Right lobe of liver (tissue), 6 donors: ENCODE results near the gene DAP. TPM values are rescaled to one million over a fixed set of nuclear protein-coding genes. Genes with fewer than 3 reads are reported as not detected.

Experiments
- ATAC-seq, 4 donors: fragments of 200-7000 bp; cut with Tn5 transposase; one replicate each; pipeline ENCODE4 v1.9.1; 2020; ENCODE audit warnings: mild to moderate bottlenecking in 4 of 4, moderate library complexity in 4 of 4
- DNase-seq, 3 donors: peaks; one replicate each; pipeline ENCODE4 v3.0.0-alpha.2; 2020
- H3K27ac ChIP-seq, 3 donors: fragments of 200-600 bp; one replicate each; pipeline ENCODE4 v1.8.0; 2022
- H3K27me3 ChIP-seq, 2 donors: fragments of 200-600 bp; one replicate each; pipeline ENCODE4 v1.8.0; 2022
- H3K36me3 ChIP-seq, 4 donors: fragments of 200-600 bp; sonication (generic) in 1 of 4; one replicate each; pipeline versions ENCODE4 v1.5.1 to v1.8.0; 2017 to 2022; ENCODE audit warnings: control low read depth in 1 of 4
- H3K4me1 ChIP-seq, 4 donors: fragments of 200-600 bp; sonication (generic) in 1 of 4; one replicate each; pipeline versions ENCODE4 v1.5.1 to v1.8.0; 2017 to 2022; ENCODE audit warnings: control low read depth in 1 of 4
- H3K4me3 ChIP-seq, 3 donors: fragments of 200-600 bp; one replicate each; pipeline ENCODE4 v1.8.0; 2022
- H3K9me3 ChIP-seq, 4 donors: fragments of 200-600 bp; sonication (generic) in 1 of 4; one replicate each; pipeline versions ENCODE4 v1.5.1 to v1.8.0; 2017 to 2022; ENCODE audit warnings: control low read depth in 1 of 4
- CTCF ChIP-seq, 4 donors: fragments of 200-600 bp in 3 of 4; fragments of 450-650 bp in 1 of 4; IDR thresholded peaks; one replicate each; pipeline versions ENCODE4 v1.5.1 to v1.8.0; 2016 to 2022; ENCODE audit warnings: antibody characterized with exemption in 4 of 4, mild to moderate bottlenecking in 2 of 4
- POLR2A ChIP-seq: fragments of 450-650 bp; IDR thresholded peaks from one replicate; pipeline ENCODE4 v1.6.1; 2017; ENCODE audit warnings: antibody characterized with exemption, mild to moderate bottlenecking
- WGBS: methylation state at CpG from one replicate; pipeline ENCODE4 v1.1.6; 2018; ENCODE audit warnings: low coverage, low lambda C conversion rate; ENCODE audit not compliant: insufficient coverage; ENCODE audit errors: missing lambda C conversion rate; 5-methylcytosine and 5-hydroxymethylcytosine counted together
- intact Hi-C, 2 donors: fragments of 100-400 bp; cut with DNase I; formaldehyde crosslinking; loops; one replicate each; pipeline versions ENCODE4 v1.11.2 to v1.14.1; 2022
- total RNA-seq, 6 experiments: library from RNA; depleted of rRNA in 2 of 6; stranded (reverse); fragments of >200 nt in 2 of 6; fragmentation: NEBNext Ultra II Directional in 3 of 6; extraction: Animal tissue kit (Norgen Biotek cat#: 25700) in 3 of 6; gene quantifications; one replicate each; pipeline versions ENCODE4 v1.1.0 to v1.2.4, GENCODE V29; 2016 to 2023
- donor health status: DM: no; HTN: yes; CAD: no.
- donor health status: DM: no; HTN: no; CAD: no.
- donor health status: DM: no; HTN: no; CAD: no.
- donor health status: DM: no; HTN: yes; CAD: no.
- donor health status: DM: no; HTN: yes; CAD: no.

Gene DAP
- total RNA-seq, 6 experiments from 2014 or later: 97.0 to 126 (median 104) TPM

- WGBS: 70% methylated on average over 2 of the region's 4 CpGs
- Histone ChIP-seq H3K4me1 (no peaks in the 10 kb centered on the region), H3K9me3 (no peaks in the 10 kb centered on the region), H3K4me3 (no peak overlapping the region), H3K27me3 (no peaks in the 10 kb centered on the region), H3K27ac (no peak overlapping the region), H3K36me3 (no peaks in the 10 kb centered on the region)
- intact Hi-C loops: no loop called here
- TF ChIP-seq POLR2A: no peak
- TF ChIP-seq CTCF (IDR thresholded peaks at IDR 0.05): peak in 2 of 4 donors; percentile 27 to 35
- DNase-seq: no peak
- ATAC-seq: peak in 3 of 4 donors; percentile 45 to 61 (median 49)
Observed at GRCh38 chr5:10775646-10776045, 14.6 kb upstream of the DAP start.

- 77% methylated on average over 6 of the region's 7 CpGs for WGBS
- intact Hi-C loops: no loop called here
- no peak for TF ChIP-seq POLR2A
- TF ChIP-seq CTCF (IDR thresholded peaks at IDR 0.05): no peak
- DNase-seq (no peak), ATAC-seq (no peak)
- H3K4me3 ChIP-seq: no peak overlapping the region
- no peaks in the 10 kb centered on the region for H3K27me3 ChIP-seq
- H3K27ac ChIP-seq: no peak overlapping the region
- no peaks in the 10 kb centered on the region for H3K36me3 ChIP-seq
- no peaks in the 10 kb centered on the region for H3K4me1 ChIP-seq
- no peaks in the 10 kb centered on the region for H3K9me3 ChIP-seq
Observed at GRCh38 chr5:10772901-10773585, 12.0 kb upstream of the DAP start.

GRCh38 chr5:10768328-10768899 lies 7.4 kb upstream of the DAP start:
- ATAC-seq: no peak
- WGBS: 37% methylated on average over 3 of the region's 3 CpGs
- no peak for DNase-seq
- Histone ChIP-seq H3K4me1 (no peaks in the 10 kb centered on the region), H3K4me3 (no peak overlapping the region), H3K9me3 (no peaks in the 10 kb centered on the region), H3K27me3 (no peaks in the 10 kb centered on the region), H3K36me3 (no peaks in the 10 kb centered on the region), H3K27ac (no peak overlapping the region)
- TF ChIP-seq POLR2A (no peak), CTCF (IDR thresholded peaks at IDR 0.05) (no peak)
- intact Hi-C loops: no loop called here

- Histone ChIP-seq H3K4me3 (no peak overlapping the region), H3K4me1 (peaks cover 0 to 28% (median 9%) of the 10 kb centered on the region in 4 donors), H3K27me3 (no peaks in the 10 kb centered on the region), H3K9me3 (no peaks in the 10 kb centered on the region), H3K27ac (peak overlapping the region; percentile 36 to 100 (median 95)), H3K36me3 (no peaks in the 10 kb centered on the region)
- intact Hi-C loops: no loop called here
- TF ChIP-seq CTCF (IDR thresholded peaks at IDR 0.05) (no peak), POLR2A (no peak)
- DNase-seq (peak in 1 of 3 donors; percentile 60), ATAC-seq (peak in 3 of 4 donors; percentile 4 to 5 (median 4))
- 58% methylated on average over 10 of the region's 10 CpGs for WGBS
Observed at GRCh38 chr5:10762776-10763500, 1.9 kb upstream of the DAP start.
